Measurements from ENCODE around the gene CCDC12. TPM values are rescaled to one million over a fixed set of nuclear protein-coding genes. Genes with fewer than 3 reads are reported as not detected.

Gene CCDC12
- total and polyA plus RNA-seq, 9 of the 15 experiments (the other 6 are each of a cell fraction or from before 2014, with no cell fraction given): 8.9 to 201 (median 86.9) TPM

- TF ChIP-seq E2F6 (IDR thresholded peaks at IDR 0.05; ENCODE audit: borderline replicate concordance in 1 of 2, extremely low read depth in 1 of 2, insufficient read depth in 1 of 2, insufficient read length in 1 of 2, low read depth in 1 of 2, low read length in 1 of 2, poor library complexity in 1 of 2, severe bottlenecking in 1 of 2) (peak in 1 of 2 experiments; percentile 25), USF2 (CRISPR knock-in tag; IDR thresholded peaks at IDR 0.05) (peak; percentile 74), TOE1 (IDR thresholded peaks at IDR 0.05; ENCODE audit: borderline replicate concordance) (peak; percentile 74), TOE1 (CRISPR knock-in tag; IDR thresholded peaks at IDR 0.05; ENCODE audit: borderline replicate concordance, low read depth) (no peak), BACH1 (tag; IDR thresholded peaks at IDR 0.05) (no peak), PML (IDR thresholded peaks at IDR 0.05; ENCODE audit: low read length) (no peak), TFE3 (CRISPR knock-in tag; IDR thresholded peaks at IDR 0.05) (peak; percentile 87), MAX (CRISPR knock-in tag; IDR thresholded peaks at IDR 0.05) (peak; percentile 61), SMAD4 (CRISPR knock-in tag; conservative IDR thresholded peaks at IDR 0.05) (0 out of 2 replicates have a peak, but pooled peaks have one; percentile 18), L3MBTL2 (IDR thresholded peaks at IDR 0.05) (peak; percentile 80), ATF3 (IDR thresholded peaks at IDR 0.05) (peak; percentile 51; the same call in 1 of the 2 replicates), ATF3 (CRISPR knock-in tag; conservative IDR thresholded peaks at IDR 0.05) (no peak), ZNF561 (CRISPR knock-in tag; conservative IDR thresholded peaks at IDR 0.05) (no peak), JUND (IDR thresholded peaks at IDR 0.05; ENCODE audit: borderline replicate concordance, low read depth, low read length) (peak; percentile 65; the same call in 1 of the 2 replicates), JUND (tag; IDR thresholded peaks at IDR 0.05; ENCODE audit: borderline replicate concordance, low read depth, low read length) (peak; percentile 54; the same call in 1 of the 3 replicates), ZNF449 (CRISPR knock-in tag; IDR thresholded peaks at IDR 0.05) (no peak)
Observed at GRCh38 chr3:46903341-46904302, 72.9 kb downstream of the CCDC12 start (continued).
